Endothelial cell of hepatic sinusoid (primary cell): ENCODE data around the gene CFAP97D2.
"Not testable (repeated sequence)": the region's sequence is repeated elsewhere in the genome, so short reads cannot be mapped to it uniquely, and the experiment has no call there.

Experiments
- in situ Hi-C: cut with HindIII; loops from 2 replicates; pipeline ENCODE4 v1.10.0; 2017; ENCODE audit warnings: low sequenced_read_pairs

Gene CFAP97D2

GRCh38 chr13:114260814-114261213 lies 81.8 kb downstream of the CFAP97D2 start:
- in situ Hi-C loops, result no loop called here

- in situ Hi-C loops, result no loop called here
Observed at GRCh38 chr13:114261328-114261965, 82.4 kb downstream of the CFAP97D2 start.

DNA sequence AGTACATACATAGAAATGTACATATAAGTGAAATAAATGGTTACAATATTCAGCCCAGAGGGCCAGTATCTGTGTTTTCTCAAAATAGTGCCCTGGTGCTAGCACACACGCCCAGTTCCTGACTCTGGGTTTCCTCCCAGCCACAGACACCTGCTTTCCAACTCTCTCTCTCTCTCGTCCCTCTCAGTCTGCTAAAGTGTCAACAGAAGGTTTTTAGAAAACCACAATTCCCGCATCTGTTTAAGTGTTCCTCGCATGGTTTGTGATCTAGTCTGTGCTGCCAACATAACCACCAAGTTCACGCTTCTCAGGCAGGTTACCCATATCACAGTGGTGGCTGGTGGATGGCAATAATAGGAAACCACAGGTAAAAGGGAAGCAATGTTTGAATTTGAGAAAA lies 84.5 kb downstream of the CFAP97D2 start:
- in situ Hi-C loops, result no loop called here

- in situ Hi-C loops, result not testable (repeated sequence)
Observed at GRCh38 chr13:114264313-114264712, 85.3 kb downstream of the CFAP97D2 start.

- in situ Hi-C loops, result no loop called here
Observed at GRCh38 chr13:114264886-114265611, 86.0 kb downstream of the CFAP97D2 start.

GRCh38 chr13:114266241-114266640 lies 87.2 kb downstream of the CFAP97D2 start:
- in situ Hi-C loops, result no loop called here

DNA sequence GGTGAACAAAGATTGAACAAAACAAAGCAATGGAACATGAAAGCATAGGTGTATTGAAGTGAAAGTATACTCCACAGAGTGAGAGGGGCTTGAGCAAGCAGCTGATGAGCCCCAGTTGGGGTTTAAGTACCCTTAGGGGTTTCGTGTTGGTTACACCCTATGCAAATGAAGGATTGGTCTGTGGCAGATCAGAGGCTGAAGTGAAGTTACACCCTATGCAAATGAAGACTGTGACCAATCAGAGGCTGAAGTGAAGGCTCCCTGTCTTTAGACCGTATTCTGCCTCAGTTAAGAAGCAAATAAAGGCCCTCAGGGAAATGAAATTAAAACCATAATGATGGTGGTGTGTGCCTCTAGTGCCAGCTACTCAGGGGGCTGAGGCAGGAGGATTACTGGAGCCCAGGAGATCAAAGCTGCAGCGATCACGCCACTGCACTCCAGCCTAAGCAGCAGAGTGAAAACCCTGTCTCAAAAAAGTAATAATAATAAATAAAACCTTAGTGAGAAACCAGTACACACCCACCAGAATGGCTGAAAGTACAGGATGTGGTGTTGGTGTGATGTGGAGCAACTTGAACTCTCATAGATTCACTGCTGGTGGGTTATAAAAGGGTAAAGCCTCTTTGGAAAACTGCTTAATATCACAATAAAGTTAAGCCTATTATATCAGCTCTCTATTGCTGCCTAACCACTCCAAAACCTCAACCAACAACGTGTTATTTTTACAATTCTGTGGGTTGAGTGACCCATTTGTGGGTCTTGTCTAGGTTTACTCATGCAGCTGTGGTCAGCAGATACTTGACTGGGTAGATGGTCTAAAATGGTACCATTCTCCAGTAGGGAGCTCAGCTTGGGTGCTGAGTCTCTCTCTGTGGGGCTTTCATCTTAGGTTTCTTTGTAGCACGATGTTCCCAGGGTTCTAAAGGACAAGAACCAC lies 89.6 kb downstream of the CFAP97D2 start:
- in situ Hi-C loops, result no loop called here

GRCh38 chr13:114269281-114269770 lies 90.3 kb downstream of the CFAP97D2 start:
- in situ Hi-C loops, result no loop called here
